Vagina (tissue), 2 donors: ENCODE data around the gene BRIP1. TPM values are rescaled to one million over a fixed set of nuclear protein-coding genes. Genes with fewer than 3 reads are reported as not detected.

Experiments used
- DNase-seq, 2 donors: peaks; one replicate each; pipeline ENCODE4 v3.0.0-alpha.2; 2017; ENCODE audit errors: extremely low spot score in 2 of 2
- H3K27ac ChIP-seq: fragments of 200-600 bp; sonication (generic); one replicate; pipeline ENCODE4 v1.5.1; 2019
- H3K27me3 ChIP-seq: fragments of 200-600 bp; sonication (generic); one replicate; pipeline ENCODE4 v1.5.1; 2019
- H3K36me3 ChIP-seq, 2 donors: fragments of 200-600 bp; sonication (generic); one replicate each; pipeline ENCODE4 v1.5.1; 2017 to 2019
- H3K4me1 ChIP-seq: fragments of 200-600 bp; sonication (generic); one replicate; pipeline ENCODE4 v1.5.1; 2019
- H3K4me3 ChIP-seq, 2 donors: fragments of 200-600 bp; sonication (generic); 1 replicate in 1 of 2; 2 replicates in 1 of 2; pipeline ENCODE4 v1.5.1; 2016 to 2019
- H3K9me3 ChIP-seq: fragments of 200-600 bp; sonication (generic); one replicate; pipeline ENCODE4 v1.5.1; 2019
- CTCF ChIP-seq, 3 experiments: fragments of 450-650 bp in 2 of 3; fragments of 200-600 bp in 1 of 3; sonication (generic) in 1 of 3; IDR thresholded peaks; one replicate each; pipeline ENCODE4 v1.5.1; 2017 to 2019; ENCODE audit warnings: antibody characterized with exemption in 3 of 3, mild to moderate bottlenecking in 2 of 3, moderate library complexity in 2 of 3
- POLR2A ChIP-seq, 2 donors: fragments of 450-650 bp; IDR thresholded peaks; one replicate each; pipeline ENCODE4 v1.6.1; 2017; ENCODE audit warnings: antibody characterized with exemption in 2 of 2, mild to moderate bottlenecking in 2 of 2, moderate library complexity in 2 of 2
- POLR2AphosphoS5 ChIP-seq, 2 donors: sonication (generic); formaldehyde crosslinking; IDR thresholded peaks; one replicate each; pipeline ENCODE4 v1.9.0; 2017; ENCODE audit warnings: antibody characterized with exemption in 2 of 2, mild to moderate bottlenecking in 2 of 2, low read depth in 1 of 2; ENCODE audit not compliant: insufficient read depth in 1 of 2
- intact Hi-C: fragments of 100-400 bp; cut with DNase I; formaldehyde crosslinking; loops from one replicate; pipeline ENCODE4 v1.15.1; 2023
- total RNA-seq: library from RNA; depleted of rRNA; stranded (reverse); fragments of >200 nt; gene quantifications from one replicate; pipeline ENCODE4 v1.2.3, GENCODE V29; 2016

BRIP1 gene
- total RNA-seq, 1 donor from 2014 or later: 0.98 TPM

- TF ChIP-seq POLR2AphosphoS5 (IDR thresholded peaks at IDR 0.05; ENCODE audit: insufficient read depth in 1 of 2, low read depth in 1 of 2) (no peak), CTCF (IDR thresholded peaks at IDR 0.05) (no peak), POLR2A (IDR thresholded peaks at IDR 0.05) (no peak)
- no peak for DNase-seq
- intact Hi-C loops: no loop called here
- H3K36me3 ChIP-seq: peaks cover 0 to 47% of the 10 kb centered on the region in 2 donors
- H3K4me3 ChIP-seq: no peak overlapping the region
- H3K4me1 ChIP-seq: no peaks in the 10 kb centered on the region
- no peaks in the 10 kb centered on the region for H3K27me3 ChIP-seq
- no peak overlapping the region for H3K27ac ChIP-seq
- no peaks in the 10 kb centered on the region for H3K9me3 ChIP-seq
These were observed 12.0 kb upstream of the BRIP1 start for GRCh38 chr17:61875285-61875684.

DNA sequence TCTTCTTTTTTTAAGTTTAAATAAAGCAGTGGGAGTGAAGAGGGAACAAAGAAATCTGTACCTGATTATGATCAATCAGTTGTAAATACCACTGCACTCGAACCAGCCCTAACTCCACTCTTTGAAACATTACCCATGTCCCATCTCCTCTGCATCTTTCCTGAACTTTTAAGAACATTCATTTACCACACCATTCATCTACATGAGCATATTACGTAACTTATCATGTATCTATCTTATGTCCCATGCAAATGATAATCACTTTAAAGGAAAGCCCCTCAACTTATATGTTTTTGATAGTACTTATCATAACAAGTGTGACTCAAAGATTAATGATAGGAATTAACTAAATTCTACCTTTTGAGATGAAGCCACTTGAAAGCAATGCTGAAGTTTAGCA, 10.7 kb upstream of the BRIP1 start:
- no peak for DNase-seq
- Histone ChIP-seq H3K4me1 (no peaks in the 10 kb centered on the region), H3K36me3 (peaks cover 0 to 48% of the 10 kb centered on the region in 2 donors), H3K4me3 (no peak overlapping the region), H3K9me3 (no peaks in the 10 kb centered on the region), H3K27ac (no peak overlapping the region), H3K27me3 (no peaks in the 10 kb centered on the region)
- intact Hi-C loops: no loop called here
- TF ChIP-seq POLR2AphosphoS5 (IDR thresholded peaks at IDR 0.05; ENCODE audit: insufficient read depth in 1 of 2, low read depth in 1 of 2): no peak
- no peak for TF ChIP-seq POLR2A (IDR thresholded peaks at IDR 0.05)
- no peak for TF ChIP-seq CTCF (IDR thresholded peaks at IDR 0.05)

GRCh38 chr17:61872099-61872498, 8.8 kb upstream of the BRIP1 start:
- no peak overlapping the region for H3K4me3 ChIP-seq
- no peak for TF ChIP-seq POLR2A (IDR thresholded peaks at IDR 0.05)
- no peak for TF ChIP-seq CTCF (IDR thresholded peaks at IDR 0.05)
- TF ChIP-seq POLR2AphosphoS5 (IDR thresholded peaks at IDR 0.05; ENCODE audit: insufficient read depth in 1 of 2, low read depth in 1 of 2): no peak
- intact Hi-C loops: no loop called here
- H3K9me3 ChIP-seq: no peaks in the 10 kb centered on the region
- no peaks in the 10 kb centered on the region for H3K4me1 ChIP-seq
- no peak overlapping the region for H3K27ac ChIP-seq
- H3K27me3 ChIP-seq: no peaks in the 10 kb centered on the region
- DNase-seq: no peak
- H3K36me3 ChIP-seq: peaks cover 0 to 57% of the 10 kb centered on the region in 2 donors

DNA sequence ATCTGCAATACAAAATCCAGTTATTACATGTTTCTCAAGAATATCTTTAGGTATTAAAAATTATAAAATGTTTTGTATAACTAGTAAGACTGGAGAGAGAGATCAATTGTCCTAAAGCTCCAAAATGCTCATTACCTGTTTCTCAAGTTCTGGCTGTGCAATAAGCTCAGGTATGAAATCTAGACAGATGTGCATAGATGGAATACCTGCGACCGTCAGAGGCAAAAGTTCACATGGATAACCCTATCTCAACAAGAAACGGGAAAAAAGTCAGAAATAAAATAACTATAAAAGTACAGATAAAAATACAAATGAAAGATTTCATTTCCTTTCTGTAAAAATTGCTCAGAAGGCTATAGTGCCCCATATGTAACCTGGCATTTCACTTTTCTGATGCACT, 5.8 kb upstream of the BRIP1 start:
- Histone ChIP-seq H3K36me3 (peaks cover 0 to 36% of the 10 kb centered on the region in 2 donors), H3K4me3 (no peak overlapping the region), H3K27ac (no peak overlapping the region), H3K4me1 (no peaks in the 10 kb centered on the region), H3K27me3 (no peaks in the 10 kb centered on the region), H3K9me3 (no peaks in the 10 kb centered on the region)
- DNase-seq: no peak
- TF ChIP-seq CTCF (IDR thresholded peaks at IDR 0.05) (no peak), POLR2A (IDR thresholded peaks at IDR 0.05) (no peak), POLR2AphosphoS5 (IDR thresholded peaks at IDR 0.05; ENCODE audit: insufficient read depth in 1 of 2, low read depth in 1 of 2) (no peak)
- intact Hi-C loops: no loop called here

DNA sequence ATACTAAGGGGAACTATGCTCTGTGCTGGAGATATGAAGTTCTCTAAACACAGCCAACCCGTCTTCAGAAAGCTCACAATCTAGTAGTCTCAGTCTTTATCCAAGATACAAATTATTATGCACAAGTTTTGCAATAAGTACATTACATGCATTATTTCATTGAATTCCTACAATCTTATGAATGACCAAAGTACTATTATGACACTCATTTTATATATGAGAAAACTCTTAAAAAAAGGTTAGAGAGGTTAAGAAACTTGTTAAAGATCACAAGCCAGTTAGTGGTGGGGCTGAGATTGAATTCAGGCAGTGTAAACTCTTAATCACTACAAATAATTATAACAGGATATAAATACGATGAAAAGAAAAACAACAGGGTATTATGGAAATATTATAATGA, 4.7 kb upstream of the BRIP1 start:
- intact Hi-C loops: no loop called here
- no peak overlapping the region for H3K27ac ChIP-seq
- TF ChIP-seq POLR2AphosphoS5 (IDR thresholded peaks at IDR 0.05; ENCODE audit: insufficient read depth in 1 of 2, low read depth in 1 of 2) (no peak), CTCF (IDR thresholded peaks at IDR 0.05) (no peak), POLR2A (IDR thresholded peaks at IDR 0.05) (no peak)
- no peak overlapping the region for H3K4me3 ChIP-seq
- no peaks in the 10 kb centered on the region for H3K4me1 ChIP-seq
- H3K36me3 ChIP-seq: peaks cover 0 to 36% of the 10 kb centered on the region in 2 donors
- H3K9me3 ChIP-seq: no peaks in the 10 kb centered on the region
- H3K27me3 ChIP-seq: no peaks in the 10 kb centered on the region
- DNase-seq: no peak
